Testis (tissue), 3 donors: ENCODE measurements around the gene EML4. TPM values are rescaled to one million over a fixed set of nuclear protein-coding genes. Genes with fewer than 3 reads are reported as not detected.
"Not testable (repeated sequence)": the region's sequence is repeated elsewhere in the genome, so short reads cannot be mapped to it uniquely, and the experiment has no call there.

Experiments
- DNase-seq: peaks from one replicate; pipeline ENCODE4 v3.0.0-alpha.2; 2019
- H3K27ac ChIP-seq, 2 donors: fragments of 200-600 bp; sonication (generic); one replicate each; pipeline ENCODE4 v1.5.1; 2019
- H3K27me3 ChIP-seq: fragments of 200-600 bp; sonication (generic); one replicate; pipeline ENCODE4 v1.5.1; 2019
- H3K36me3 ChIP-seq: fragments of 200-600 bp; sonication (generic); one replicate; pipeline ENCODE4 v1.5.1; 2017; ENCODE audit warnings: low read depth; ENCODE audit errors: missing control alignments
- H3K4me1 ChIP-seq: fragments of 200-600 bp; sonication (generic); one replicate; pipeline ENCODE4 v1.5.1; 2019
- H3K4me3 ChIP-seq, 2 donors: fragments of 200-600 bp; sonication (generic); one replicate each; pipeline ENCODE4 v1.5.1; 2017 to 2019
- H3K9me3 ChIP-seq: fragments of 200-600 bp; sonication (generic); one replicate; pipeline ENCODE4 v1.5.1; 2017
- CTCF ChIP-seq, 3 experiments: fragments of 450-650 bp in 2 of 3; fragments of 200-600 bp in 1 of 3; sonication (generic) in 1 of 3; IDR thresholded peaks; one replicate each; pipeline ENCODE4 v1.5.1; 2016 to 2019; ENCODE audit warnings: antibody characterized with exemption in 3 of 3, mild to moderate bottlenecking in 2 of 3, moderate library complexity in 1 of 3
- POLR2A ChIP-seq: fragments of 450-650 bp; IDR thresholded peaks from one replicate; pipeline ENCODE4 v1.6.1; 2017; ENCODE audit warnings: antibody characterized with exemption, mild to moderate bottlenecking, moderate library complexity
- WGBS, 2 donors: methylation state at CpG; one replicate each; pipeline ENCODE4 v1.1.5; 2018; 5-methylcytosine and 5-hydroxymethylcytosine counted together
- intact Hi-C: fragments of 100-400 bp; cut with DNase I; formaldehyde crosslinking; loops from one replicate; pipeline ENCODE4 v1.15.1; 2023; ENCODE audit warnings: low total_unique reads
- polyA plus RNA-seq: library from polyadenylated mRNA; stranded (reverse); fragments of 350-450 nt; fragmentation: Illumina TruSeq; extraction: RNeasy Lipid Tissue Mini Kit (QIAGEN cat#74804); gene quantifications from one replicate; pipeline ENCODE4 v1.2.3, GENCODE V29; 2014; ENCODE audit warnings: low read depth, low replicate concordance; ENCODE audit not compliant: insufficient read depth
- total RNA-seq, 2 donors: library from RNA; depleted of rRNA; stranded (reverse); fragments of >200 nt; gene quantifications; one replicate each; pipeline ENCODE4 v1.2.3, GENCODE V29; 2016

The EML4 gene
- total and polyA plus RNA-seq, 3 donors from 2014 or later: 49.0 to 71.0 (median 67.1) TPM

DNA sequence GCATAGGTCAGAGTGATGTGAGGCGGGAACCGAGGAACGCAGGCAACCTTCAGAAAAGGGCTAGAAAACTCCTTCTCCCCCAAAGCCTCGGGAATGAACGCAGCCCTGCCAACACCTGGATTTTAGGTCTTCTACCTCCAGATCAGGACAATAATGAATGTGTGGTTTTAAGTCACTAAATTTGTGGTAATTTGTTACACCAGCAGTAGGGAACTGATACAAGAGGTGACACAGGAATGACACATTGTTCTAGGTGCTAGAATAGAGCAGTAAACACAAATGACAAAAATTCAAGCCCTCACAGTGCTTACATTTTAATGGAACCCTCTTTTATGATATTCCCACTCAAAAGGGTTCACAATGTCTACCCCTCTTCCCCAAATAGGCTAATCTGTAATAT is 39.2 kb upstream of the EML4 start:
- H3K27me3 ChIP-seq: no peaks in the 10 kb centered on the region
- DNase-seq: no peak
- H3K27ac ChIP-seq: no peak overlapping the region
- H3K4me1 ChIP-seq: peaks cover 9% of the 10 kb centered on the region
- no peak overlapping the region for H3K4me3 ChIP-seq
- no peaks in the 10 kb centered on the region for H3K36me3 ChIP-seq
- no peaks in the 10 kb centered on the region for H3K9me3 ChIP-seq
- intact Hi-C loops: no loop called here
- 93 to 98% methylated on average over 5 of the region's 5 CpGs for WGBS, 2 donors
- TF ChIP-seq POLR2A (no peak), CTCF (IDR thresholded peaks at IDR 0.05) (no peak)

DNA sequence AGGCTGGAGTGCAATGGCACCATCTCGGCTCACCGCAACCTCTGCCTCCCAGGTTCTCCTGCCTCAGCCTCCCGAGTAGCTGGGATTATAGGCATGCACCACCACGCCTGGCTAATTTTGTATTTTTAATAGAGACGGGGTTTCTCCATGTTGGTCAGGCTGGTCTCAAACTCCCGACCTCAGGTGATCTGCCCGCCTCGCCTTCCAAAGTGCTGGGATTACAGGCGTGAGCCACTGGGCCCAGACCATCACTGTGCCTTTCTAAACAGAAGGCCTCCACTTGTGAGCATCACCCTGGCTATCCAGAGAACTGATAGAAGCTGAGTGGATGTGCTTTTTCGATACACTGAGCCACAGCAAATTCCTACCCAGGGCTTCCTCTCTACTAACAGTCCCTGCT is 38.3 kb upstream of the EML4 start:
- H3K27me3 ChIP-seq, H3K4me1 ChIP-seq, H3K9me3 ChIP-seq, H3K4me3 ChIP-seq, H3K36me3 ChIP-seq, intact Hi-C loops, DNase-seq, H3K27ac ChIP-seq: not testable (repeated sequence)
- WGBS, 2 donors: 98 to 99% methylated on average over 10 of the region's 10 CpGs

DNA sequence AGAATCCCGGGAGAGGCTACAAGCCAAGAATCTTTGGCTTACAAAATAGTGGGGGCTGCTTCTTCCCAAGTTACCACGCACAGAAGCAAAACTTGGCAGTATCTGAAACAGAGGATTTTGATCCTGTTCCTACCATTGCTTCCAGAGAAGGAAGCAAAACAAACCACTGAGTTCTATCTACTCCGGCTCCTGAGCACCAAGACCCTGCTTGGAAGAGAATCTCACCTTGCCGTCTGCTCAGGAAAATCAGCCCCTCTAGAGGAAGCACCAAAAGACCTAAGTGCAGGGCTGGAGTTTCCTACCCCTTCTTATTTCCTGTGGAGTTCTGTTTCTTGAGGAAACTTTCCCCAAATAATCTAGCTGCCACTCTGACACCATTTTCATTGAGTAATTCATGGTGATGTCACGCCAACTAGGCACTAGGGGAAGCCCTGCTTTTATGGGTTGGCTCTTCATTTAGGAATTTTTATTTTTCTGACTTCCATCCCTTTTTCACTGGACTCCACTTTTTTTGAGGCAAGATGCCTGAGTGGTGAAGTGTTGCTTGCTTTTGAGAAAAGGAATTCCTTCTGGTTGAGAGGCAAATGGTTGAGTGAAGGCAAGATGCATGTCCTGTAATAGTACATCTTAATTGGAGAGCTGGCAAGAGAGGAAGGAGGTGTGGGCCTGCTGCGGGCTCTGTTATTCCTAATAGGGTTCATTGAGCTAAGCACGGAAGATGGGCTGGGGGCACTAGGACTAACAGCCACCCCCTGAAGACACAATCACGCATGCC is 36.8 kb upstream of the EML4 start:
- no peak for DNase-seq
- H3K36me3 ChIP-seq: no peaks in the 10 kb centered on the region
- peaks cover 14% of the 10 kb centered on the region for H3K4me1 ChIP-seq
- peak overlapping the region in 1 of 2 donors; percentile 31 for H3K27ac ChIP-seq
- intact Hi-C loops: no loop called here
- WGBS, 2 donors: 60 to 62% methylated on average over 7 to 8 of the region's 8 CpGs
- no peak for TF ChIP-seq CTCF (IDR thresholded peaks at IDR 0.05)
- no peak for TF ChIP-seq POLR2A
- H3K9me3 ChIP-seq: no peaks in the 10 kb centered on the region
- no peaks in the 10 kb centered on the region for H3K27me3 ChIP-seq
- H3K4me3 ChIP-seq: no peak overlapping the region

DNA sequence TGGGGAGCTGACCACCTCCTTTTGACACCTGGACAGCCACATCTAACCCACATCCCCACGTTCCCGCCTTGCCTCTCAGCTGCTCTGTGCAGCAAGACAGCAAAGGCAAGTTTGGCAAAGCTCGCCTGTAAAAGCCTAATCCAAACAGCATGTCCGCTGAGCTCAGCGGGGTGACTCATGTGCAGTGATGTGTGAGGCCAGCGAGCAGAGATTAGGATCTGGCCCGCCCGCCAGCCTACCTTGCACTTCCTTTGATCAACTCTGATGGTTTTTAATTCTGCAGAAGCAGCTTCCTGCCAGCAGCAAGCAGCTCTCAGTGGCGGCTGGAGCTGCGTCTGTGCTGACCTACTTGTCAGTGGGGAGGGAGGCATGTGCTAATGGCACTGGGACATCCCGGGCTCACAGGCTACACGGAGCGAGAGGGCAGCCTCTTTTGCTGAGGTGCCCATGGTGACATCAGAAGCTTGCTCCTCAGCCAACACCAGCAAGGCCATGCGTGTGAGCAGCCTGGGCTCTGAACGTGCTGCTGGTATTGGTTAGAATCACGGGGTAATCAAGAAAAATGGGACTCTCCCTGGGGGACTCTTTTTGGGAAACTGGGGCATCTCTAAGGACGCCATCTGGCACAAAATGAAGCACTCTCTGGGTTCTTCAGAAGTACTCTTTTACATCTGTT is 36.0 kb upstream of the EML4 start:
- no peaks in the 10 kb centered on the region for H3K27me3 ChIP-seq
- H3K4me1 ChIP-seq: peaks cover 14% of the 10 kb centered on the region

More for the DNA sequence above, 36.0 kb upstream of the EML4 start:
- H3K9me3 ChIP-seq: no peaks in the 10 kb centered on the region
- H3K4me3 ChIP-seq: no peak overlapping the region
- H3K36me3 ChIP-seq: no peaks in the 10 kb centered on the region
- H3K27ac ChIP-seq: peak overlapping the region in 1 of 2 donors; percentile 31
- DNase-seq: peak; percentile 51
- 18 to 47% methylated on average over 9 to 17 of the region's 17 CpGs for WGBS, 2 donors
- intact Hi-C loops: no loop called here
- TF ChIP-seq CTCF (IDR thresholded peaks at IDR 0.05) (no peak), POLR2A (no peak)
